GM13977 (cell line): ENCODE results near the gene EXOC6B.

ENCODE experiments used
- DNase-seq: peaks from one replicate; pipeline ENCODE4 v3.0.0; 2012; ENCODE audit warnings: low spot score
- CTCF ChIP-seq: IDR thresholded peaks from 2 replicates; pipeline ENCODE4 v1.5.1; 2012; ENCODE audit warnings: mild to moderate bottlenecking, control low read depth; ENCODE audit not compliant: insufficient read depth; ENCODE audit errors: extremely low read depth, missing control alignments
- in situ Hi-C: fragments of 300-500 bp; cut with MboI; formaldehyde crosslinking; loops from one replicate; pipeline ENCODE4 v1.12.0; 2022; ENCODE audit warnings: low sequenced_read_pairs, low pct_unique_long_range_greater_than_20kb, mixed read lengths, inconsistent platforms; ENCODE audit not compliant: unreplicated experiment

The EXOC6B gene

GRCh38 chr2:72859831-72860262 lies 34.0 kb upstream of the EXOC6B start:
- in situ Hi-C loops: no loop called here
- peak; percentile 73 for TF ChIP-seq CTCF
- DNase-seq: peak; percentile 61

DNA sequence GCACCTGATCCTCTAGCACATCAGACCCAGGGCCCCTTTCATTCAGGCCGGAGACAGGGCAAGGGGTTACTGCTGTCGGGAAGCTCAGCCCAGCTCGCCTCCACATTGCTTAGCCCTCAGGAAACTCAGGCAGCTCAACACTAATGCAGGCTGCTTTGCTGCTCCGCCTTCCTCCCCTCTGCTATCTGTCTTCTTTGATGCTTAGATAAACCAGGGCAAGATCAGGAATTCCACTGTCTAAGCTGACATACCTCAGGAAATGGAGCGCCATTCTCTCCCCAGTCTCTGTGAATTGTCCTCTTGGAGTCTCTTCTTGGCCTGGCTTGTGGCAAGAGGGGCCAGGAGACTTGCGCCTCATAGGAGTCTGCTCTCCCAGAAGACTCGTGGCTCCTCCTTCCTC lies 25.5 kb upstream of the EXOC6B start:
- no peak for TF ChIP-seq CTCF
- in situ Hi-C loops: no loop called here
- DNase-seq: no peak

GRCh38 chr2:72849138-72849462 lies 23.3 kb upstream of the EXOC6B start:
- no peak for TF ChIP-seq CTCF
- in situ Hi-C loops: no loop called here
- no peak for DNase-seq

GRCh38 chr2:72848436-72849137 lies 22.8 kb upstream of the EXOC6B start:
- TF ChIP-seq CTCF: no peak
- in situ Hi-C loops: no loop called here
- DNase-seq: no peak

DNA sequence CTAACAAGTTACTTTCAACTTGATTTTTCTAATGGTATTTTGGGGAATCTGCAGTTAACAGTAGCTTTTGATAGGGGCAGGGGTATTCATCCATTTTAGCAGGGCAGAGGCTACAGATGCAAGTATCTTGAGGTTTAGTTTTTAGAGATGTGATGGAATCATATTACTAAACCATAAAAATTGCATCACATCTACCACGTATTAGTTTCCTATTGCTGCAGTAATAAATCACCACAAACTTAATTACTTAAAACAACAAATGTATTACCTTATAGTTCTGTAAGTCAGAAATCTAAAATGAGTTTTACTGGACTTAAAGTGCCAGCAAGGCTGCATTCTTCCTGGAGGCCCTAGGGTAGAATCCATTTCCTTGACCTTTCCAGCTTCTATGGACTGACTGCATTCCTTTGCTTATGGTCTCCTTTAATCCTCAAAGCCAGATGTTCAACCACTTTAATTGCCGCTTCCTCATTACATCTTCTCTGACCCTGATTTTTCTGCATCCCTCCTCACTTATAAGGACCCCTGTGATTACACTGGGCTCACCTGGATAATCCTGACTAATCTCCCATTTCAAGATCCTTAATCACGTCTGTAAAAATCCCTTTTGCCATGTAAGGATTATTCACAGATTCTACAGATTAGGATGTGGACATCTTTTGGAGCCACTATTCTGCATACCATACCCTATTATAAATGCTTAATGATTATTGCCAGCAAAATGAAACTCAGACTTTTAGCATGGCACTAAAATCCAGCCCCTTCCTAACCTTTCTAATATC lies 21.9 kb upstream of the EXOC6B start:
- DNase-seq: no peak
- in situ Hi-C loops: no loop called here
- TF ChIP-seq CTCF: no peak

GRCh38 chr2:72846171-72847095 lies 20.6 kb upstream of the EXOC6B start:
- in situ Hi-C loops: no loop called here
- no peak for TF ChIP-seq CTCF
- no peak for DNase-seq
